ENCODE results near the gene CCDC66. TPM values are rescaled to one million over a fixed set of nuclear protein-coding genes. Genes with fewer than 3 reads are reported as not detected.

The CCDC66 gene
- total RNA-seq, 1 donor from 2014 or later: 12.6 TPM

- peaks cover 16% of the 10 kb centered on the region for H3K36me3 Mint-ChIP-seq (ENCODE audit: low read depth)
- H3K4me3 Mint-ChIP-seq (ENCODE audit: unreplicated experiment): no peak overlapping the region
- no peaks in the 10 kb centered on the region for H3K9me3 Mint-ChIP-seq (ENCODE audit: low read depth)
- H3K27ac Mint-ChIP-seq (ENCODE audit: unreplicated experiment): no peak overlapping the region
- no peak for DNase-seq (ENCODE audit: low spot score)
- H3K4me1 Mint-ChIP-seq (ENCODE audit: low read depth): peaks cover 12% of the 10 kb centered on the region
- TF ChIP-seq, protein P1, sequence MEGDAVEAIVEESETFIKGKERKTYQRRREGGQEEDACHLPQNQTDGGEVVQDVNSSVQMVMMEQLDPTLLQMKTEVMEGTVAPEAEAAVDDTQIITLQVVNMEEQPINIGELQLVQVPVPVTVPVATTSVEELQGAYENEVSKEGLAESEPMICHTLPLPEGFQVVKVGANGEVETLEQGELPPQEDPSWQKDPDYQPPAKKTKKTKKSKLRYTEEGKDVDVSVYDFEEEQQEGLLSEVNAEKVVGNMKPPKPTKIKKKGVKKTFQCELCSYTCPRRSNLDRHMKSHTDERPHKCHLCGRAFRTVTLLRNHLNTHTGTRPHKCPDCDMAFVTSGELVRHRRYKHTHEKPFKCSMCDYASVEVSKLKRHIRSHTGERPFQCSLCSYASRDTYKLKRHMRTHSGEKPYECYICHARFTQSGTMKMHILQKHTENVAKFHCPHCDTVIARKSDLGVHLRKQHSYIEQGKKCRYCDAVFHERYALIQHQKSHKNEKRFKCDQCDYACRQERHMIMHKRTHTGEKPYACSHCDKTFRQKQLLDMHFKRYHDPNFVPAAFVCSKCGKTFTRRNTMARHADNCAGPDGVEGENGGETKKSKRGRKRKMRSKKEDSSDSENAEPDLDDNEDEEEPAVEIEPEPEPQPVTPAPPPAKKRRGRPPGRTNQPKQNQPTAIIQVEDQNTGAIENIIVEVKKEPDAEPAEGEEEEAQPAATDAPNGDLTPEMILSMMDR (IDR thresholded peaks at IDR 0.05): no peak
- H3K27me3 Mint-ChIP-seq (ENCODE audit: low read depth): no peaks in the 10 kb centered on the region
These were observed 74.0 kb downstream of the CCDC66 start for GRCh38 chr3:56630966-56631365.

DNA sequence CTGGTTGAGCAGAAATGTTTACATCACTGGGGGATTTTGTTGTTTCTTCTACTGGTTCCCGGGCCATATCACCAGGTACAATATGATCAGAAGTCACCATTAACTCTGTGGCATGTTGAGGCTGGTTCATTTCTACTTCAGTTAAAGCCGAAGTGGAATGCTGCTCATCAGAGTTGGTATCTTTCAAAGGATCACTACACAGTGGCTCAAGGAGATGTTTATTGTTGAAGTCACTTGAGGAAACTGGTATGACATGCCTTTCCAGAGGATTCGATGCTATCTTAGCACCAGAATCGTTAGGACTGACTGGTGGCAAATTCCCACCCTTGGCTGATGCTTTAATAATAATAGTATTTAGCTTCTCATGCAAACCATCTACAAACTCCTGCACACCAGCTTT lies 76.2 kb downstream of the CCDC66 start:
- H3K36me3 Mint-ChIP-seq (ENCODE audit: low read depth): peaks cover 18% of the 10 kb centered on the region
- H3K4me3 Mint-ChIP-seq (ENCODE audit: unreplicated experiment): no peak overlapping the region
- H3K27me3 Mint-ChIP-seq (ENCODE audit: low read depth): no peaks in the 10 kb centered on the region
- no peak overlapping the region for H3K27ac Mint-ChIP-seq (ENCODE audit: unreplicated experiment)
- TF ChIP-seq, protein P1 (IDR thresholded peaks at IDR 0.05): no peak
- H3K9me3 Mint-ChIP-seq (ENCODE audit: low read depth): no peaks in the 10 kb centered on the region
- DNase-seq (ENCODE audit: low spot score): no peak
- H3K4me1 Mint-ChIP-seq (ENCODE audit: low read depth): peaks cover 4% of the 10 kb centered on the region

DNA sequence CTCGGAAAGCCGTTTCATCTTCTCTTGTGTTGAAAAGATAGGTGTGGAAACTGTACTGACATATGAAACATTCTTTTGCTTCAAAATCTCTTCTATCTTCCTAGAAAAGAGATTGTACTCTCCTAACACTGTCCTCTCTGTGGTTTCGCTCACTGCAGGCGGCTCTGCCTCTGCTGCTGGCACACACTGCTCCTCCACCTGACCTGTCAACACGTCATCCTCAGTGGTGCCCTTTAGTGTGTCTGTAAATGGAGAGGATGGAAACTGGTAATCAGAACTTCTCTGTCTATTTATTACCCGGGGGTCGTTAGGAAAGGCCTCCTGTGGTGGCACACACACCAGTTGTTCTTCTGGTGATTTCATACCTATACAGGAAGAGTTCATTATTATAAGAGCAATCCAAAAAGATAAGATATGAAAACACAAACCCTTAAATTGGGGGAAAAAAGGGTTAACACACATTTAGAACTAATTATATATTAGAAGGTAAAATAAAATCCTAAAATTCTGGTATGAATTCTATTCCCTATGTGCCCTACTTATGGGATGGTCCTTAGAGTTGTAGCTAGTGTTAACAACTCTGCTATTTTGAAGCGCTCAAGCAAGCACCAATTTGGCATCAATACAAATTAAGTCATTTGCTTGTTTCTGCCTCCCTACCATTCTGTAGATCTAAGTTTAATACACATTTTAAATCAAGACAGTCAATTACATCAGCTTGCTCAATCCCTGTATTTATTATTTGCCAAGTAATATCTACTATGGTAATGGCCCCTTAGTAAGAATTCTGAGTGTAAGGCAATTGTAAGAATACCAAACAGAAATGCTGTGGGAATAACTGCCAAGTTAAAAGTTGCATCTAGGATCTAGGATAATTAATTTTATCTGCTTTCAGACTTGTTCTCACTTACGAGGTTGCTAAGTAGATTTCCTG lies 76.9 kb downstream of the CCDC66 start:
- Mint-ChIP-seq H3K4me3 (ENCODE audit: unreplicated experiment) (no peak overlapping the region), H3K4me1 (ENCODE audit: low read depth) (peaks cover 4% of the 10 kb centered on the region), H3K36me3 (ENCODE audit: low read depth) (peaks cover 20% of the 10 kb centered on the region), H3K27ac (ENCODE audit: unreplicated experiment) (peak overlapping the region; percentile 58), H3K9me3 (ENCODE audit: low read depth) (no peaks in the 10 kb centered on the region), H3K27me3 (ENCODE audit: low read depth) (no peaks in the 10 kb centered on the region)
- no peak for DNase-seq (ENCODE audit: low spot score)
- TF ChIP-seq, protein P1 (IDR thresholded peaks at IDR 0.05): no peak

DNA sequence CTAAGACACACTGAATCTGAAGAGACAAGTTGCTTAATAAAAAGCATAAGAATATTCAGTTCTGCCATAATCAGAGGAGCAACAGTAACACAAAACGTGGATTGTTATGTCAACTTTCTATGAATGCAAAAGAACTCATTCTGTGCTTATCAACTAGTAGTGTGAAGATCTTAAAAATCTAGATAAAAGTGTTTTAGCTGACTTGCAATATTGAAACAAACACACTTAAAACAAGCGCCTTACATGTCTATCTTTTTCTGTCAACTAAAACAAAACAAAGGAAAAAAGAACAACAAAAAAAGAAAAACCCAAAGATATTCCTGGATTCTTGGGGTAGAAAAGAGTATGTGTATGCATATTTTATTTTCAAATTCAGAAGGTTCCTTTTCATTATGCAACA lies 88.4 kb downstream of the CCDC66 start:
- no peak overlapping the region for H3K27ac Mint-ChIP-seq (ENCODE audit: unreplicated experiment)
- peaks cover 21% of the 10 kb centered on the region for H3K4me1 Mint-ChIP-seq (ENCODE audit: low read depth)
- no peak for DNase-seq (ENCODE audit: low spot score)
- no peak overlapping the region for H3K4me3 Mint-ChIP-seq (ENCODE audit: unreplicated experiment)
- H3K27me3 Mint-ChIP-seq (ENCODE audit: low read depth): no peaks in the 10 kb centered on the region
- H3K9me3 Mint-ChIP-seq (ENCODE audit: low read depth): no peaks in the 10 kb centered on the region
- H3K36me3 Mint-ChIP-seq (ENCODE audit: low read depth): peaks cover 21% of the 10 kb centered on the region
- TF ChIP-seq, protein P1 (IDR thresholded peaks at IDR 0.05): no peak

DNA sequence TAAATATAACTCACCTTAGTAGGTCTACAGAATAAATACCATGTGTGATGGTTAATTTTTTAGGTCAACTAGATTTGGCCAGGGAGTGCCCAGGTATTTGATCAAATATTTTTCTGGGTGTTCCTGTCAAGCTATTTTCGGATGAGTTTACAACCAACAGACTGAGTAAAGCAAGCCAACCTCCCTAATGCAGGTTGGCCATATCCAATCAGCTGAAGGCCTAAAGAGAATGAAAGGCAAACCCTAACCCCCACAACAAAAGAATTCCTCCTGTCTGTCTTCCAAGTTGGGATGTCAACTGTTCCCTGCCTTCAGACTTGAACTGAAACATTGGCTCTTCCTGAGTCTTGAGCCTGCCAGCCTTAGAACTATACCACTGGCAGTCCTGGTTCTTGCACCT lies 97.5 kb downstream of the CCDC66 start:
- no peaks in the 10 kb centered on the region for H3K27me3 Mint-ChIP-seq (ENCODE audit: low read depth)
- DNase-seq (ENCODE audit: low spot score): no peak
- peaks cover 20% of the 10 kb centered on the region for H3K36me3 Mint-ChIP-seq (ENCODE audit: low read depth)
- TF ChIP-seq, protein P1 (IDR thresholded peaks at IDR 0.05): no peak
- no peak overlapping the region for H3K4me3 Mint-ChIP-seq (ENCODE audit: unreplicated experiment)
- H3K4me1 Mint-ChIP-seq (ENCODE audit: low read depth): peaks cover 22% of the 10 kb centered on the region
- no peak overlapping the region for H3K27ac Mint-ChIP-seq (ENCODE audit: unreplicated experiment)
- peaks cover 3% of the 10 kb centered on the region for H3K9me3 Mint-ChIP-seq (ENCODE audit: low read depth)
